Testis (tissue), 2 donors: ENCODE data around the gene CAGE1.

ENCODE experiments used
- CTCF ChIP-seq, 3 experiments: fragments of 450-650 bp in 2 of 3; fragments of 200-600 bp in 1 of 3; sonication (generic) in 1 of 3; IDR thresholded peaks; one replicate each; pipeline ENCODE4 v1.5.1; 2016 to 2019; ENCODE audit warnings: antibody characterized with exemption in 3 of 3, mild to moderate bottlenecking in 2 of 3, moderate library complexity in 1 of 3
- POLR2A ChIP-seq: fragments of 450-650 bp; IDR thresholded peaks from one replicate; pipeline ENCODE4 v1.6.1; 2017; ENCODE audit warnings: antibody characterized with exemption, mild to moderate bottlenecking, moderate library complexity

GRCh38 chr6:7406743-7407142 lies 17.2 kb upstream of the CAGE1 start:
- TF ChIP-seq CTCF (IDR thresholded peaks at IDR 0.05) (no peak), POLR2A (no peak)
